GM18951 (cell line): Measurements from ENCODE around the gene KRTAP9-9.
"Not testable (repeated sequence)": the region's sequence is repeated elsewhere in the genome, so short reads cannot be mapped to it uniquely, and the experiment has no call there.

Experiments used
- POLR2A ChIP-seq: IDR thresholded peaks from 4 replicates; pipeline ENCODE4 v1.6.1; 2011; ENCODE audit warnings: mild to moderate bottlenecking; ENCODE audit not compliant: insufficient read length, insufficient read depth; ENCODE audit errors: extremely low read depth
- in situ Hi-C: fragments of 300-500 bp; cut with MboI; formaldehyde crosslinking; loops from one replicate; pipeline ENCODE4 v1.12.0; 2022; ENCODE audit warnings: low sequenced_read_pairs, mixed read lengths, inconsistent platforms; ENCODE audit not compliant: unreplicated experiment

The KRTAP9-9 gene

GRCh38 chr17:41251261-41251660, 3.9 kb upstream of the KRTAP9-9 start:
- in situ Hi-C loops = no loop called here
- TF ChIP-seq POLR2A = no peak

DNA sequence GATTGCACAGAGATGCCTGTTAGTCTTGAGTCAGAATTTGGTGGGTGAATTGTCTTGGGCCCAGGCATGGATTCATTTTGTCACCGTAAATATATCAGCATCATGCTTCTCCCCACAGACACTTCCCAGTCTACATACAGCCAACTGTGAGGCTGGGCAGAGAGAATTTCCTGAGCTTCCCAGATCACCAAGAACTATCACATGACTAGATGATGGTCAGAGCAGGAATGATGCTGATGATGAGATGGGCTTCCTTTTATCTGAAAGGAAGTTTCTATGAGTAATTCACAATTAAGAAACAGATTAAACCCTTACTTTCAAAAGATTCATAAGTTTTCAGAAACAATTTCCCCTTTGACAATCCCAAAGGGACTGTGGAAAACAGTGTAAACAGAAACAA, 323 bp upstream of the KRTAP9-9 start:
- no peak for TF ChIP-seq POLR2A
- in situ Hi-C loops = no loop called here

GRCh38 chr17:41256291-41256685, 1.1 kb downstream of the KRTAP9-9 start:
- no peak for TF ChIP-seq POLR2A
- in situ Hi-C loops = no loop called here

DNA sequence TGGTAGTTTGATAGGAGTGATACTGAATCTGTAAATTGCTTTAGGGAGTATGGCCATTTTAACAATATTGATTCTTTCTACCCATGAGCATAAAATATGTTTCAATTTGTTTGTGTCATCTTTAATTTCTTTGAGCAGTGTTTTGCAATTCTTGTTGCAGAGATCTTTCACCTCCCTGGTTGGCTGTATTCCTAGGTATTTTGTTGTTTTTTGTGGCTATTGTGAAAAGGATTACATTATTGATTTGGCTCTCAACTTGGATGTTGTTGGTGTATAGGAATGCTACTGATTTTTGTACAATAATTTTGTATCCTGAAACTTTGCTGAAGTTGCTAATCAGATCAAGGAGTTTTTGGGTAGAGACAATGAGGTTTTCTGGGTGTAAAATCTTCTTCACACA, 3.2 kb downstream of the KRTAP9-9 start:
- TF ChIP-seq POLR2A = no peak
- in situ Hi-C loops = no loop called here

GRCh38 chr17:41263212-41263611, 8.0 kb downstream of the KRTAP9-9 start:
- in situ Hi-C loops = no loop called here
- no peak for TF ChIP-seq POLR2A

GRCh38 chr17:41264599-41264998, 9.4 kb downstream of the KRTAP9-9 start:
- no peak for TF ChIP-seq POLR2A
- in situ Hi-C loops = no loop called here

DNA sequence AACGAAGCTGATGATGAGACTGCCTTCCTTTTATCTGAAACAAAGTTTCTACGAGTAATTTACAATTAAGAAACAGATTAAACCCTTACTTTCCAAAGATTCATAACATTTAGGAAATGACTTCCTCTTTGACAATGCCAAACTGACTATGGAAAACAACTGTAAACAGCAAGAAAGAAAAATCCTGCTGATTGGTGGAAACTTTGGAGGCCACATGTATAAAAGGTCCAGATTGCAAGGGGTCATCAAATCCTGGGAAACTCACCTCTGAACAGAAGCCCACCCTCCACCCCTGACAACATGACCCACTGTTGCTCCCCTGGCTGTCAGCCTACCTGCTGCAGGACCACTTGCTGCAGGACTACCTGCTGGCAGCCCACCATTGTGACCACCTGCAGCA, 9.9 kb downstream of the KRTAP9-9 start, which contains the start of gene KRTAP9-6:
KRTAP9-6 (plus strand) TSS at position 301 of the 400 bp plus-strand sequence; CDS start at position 301, 0 bp downstream.
- in situ Hi-C loops = no loop called here
- TF ChIP-seq POLR2A = no peak

DNA sequence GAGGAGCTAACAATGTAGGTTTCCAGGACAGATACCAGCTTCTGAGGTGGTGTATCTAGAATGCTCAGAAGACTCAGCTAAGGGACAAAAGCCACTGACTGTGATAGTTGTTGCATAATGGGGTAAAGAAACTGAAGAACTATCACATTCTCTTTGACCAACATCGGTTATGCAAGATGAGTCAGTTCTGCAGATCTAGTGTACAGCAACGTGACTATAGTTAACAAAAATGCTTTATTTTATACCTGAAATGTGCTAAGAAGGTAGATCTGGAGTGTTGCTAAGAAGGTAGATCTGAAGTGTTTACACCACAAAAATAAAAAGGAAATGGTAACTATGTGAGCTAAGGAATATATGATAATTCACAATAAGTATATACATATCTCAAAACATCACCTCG, 12.5 kb downstream of the KRTAP9-9 start:
- in situ Hi-C loops = no loop called here
- TF ChIP-seq POLR2A = no peak

GRCh38 chr17:41271323-41271722, 16.1 kb downstream of the KRTAP9-9 start:
- in situ Hi-C loops = not testable (repeated sequence)

GRCh38 chr17:41271858-41272257, 16.7 kb downstream of the KRTAP9-9 start:
- no peak for TF ChIP-seq POLR2A
- in situ Hi-C loops = no loop called here

DNA sequence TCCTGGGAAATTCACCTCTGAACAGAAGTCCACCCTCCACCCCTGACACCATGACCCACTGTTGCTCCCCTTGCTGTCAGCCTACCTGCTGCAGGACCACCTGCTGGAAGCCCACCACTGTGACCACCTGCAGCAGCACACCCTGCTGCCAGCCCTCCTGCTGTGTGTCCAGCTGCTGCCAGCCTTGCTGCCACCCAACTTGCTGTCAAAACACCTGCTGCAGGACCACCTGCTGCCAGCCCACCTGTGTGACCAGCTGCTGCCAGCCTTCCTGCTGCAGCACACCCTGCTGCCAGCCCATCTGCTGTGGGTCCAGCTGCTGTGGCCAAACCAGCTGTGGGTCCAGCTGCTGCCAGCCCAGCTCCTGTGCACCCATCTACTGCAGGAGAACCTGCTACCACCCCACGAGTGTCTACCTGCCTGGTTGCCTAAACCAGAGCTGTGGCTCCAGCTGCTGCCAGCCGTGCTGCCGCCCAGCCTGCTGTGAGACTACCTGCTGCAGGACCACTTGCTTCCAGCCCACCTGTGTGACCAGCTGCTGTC, 20.5 kb downstream of the KRTAP9-9 start, which contains the start of gene KRTAP9-7:
KRTAP9-7 (plus strand) TSS at position 51 of the 543 bp plus-strand sequence; CDS start at position 51, 0 bp downstream.
- in situ Hi-C loops = loop anchor here (5.0 kb wide), 1 partner anchor 543 kb away; no protein-coding TSS in a partner anchor

DNA sequence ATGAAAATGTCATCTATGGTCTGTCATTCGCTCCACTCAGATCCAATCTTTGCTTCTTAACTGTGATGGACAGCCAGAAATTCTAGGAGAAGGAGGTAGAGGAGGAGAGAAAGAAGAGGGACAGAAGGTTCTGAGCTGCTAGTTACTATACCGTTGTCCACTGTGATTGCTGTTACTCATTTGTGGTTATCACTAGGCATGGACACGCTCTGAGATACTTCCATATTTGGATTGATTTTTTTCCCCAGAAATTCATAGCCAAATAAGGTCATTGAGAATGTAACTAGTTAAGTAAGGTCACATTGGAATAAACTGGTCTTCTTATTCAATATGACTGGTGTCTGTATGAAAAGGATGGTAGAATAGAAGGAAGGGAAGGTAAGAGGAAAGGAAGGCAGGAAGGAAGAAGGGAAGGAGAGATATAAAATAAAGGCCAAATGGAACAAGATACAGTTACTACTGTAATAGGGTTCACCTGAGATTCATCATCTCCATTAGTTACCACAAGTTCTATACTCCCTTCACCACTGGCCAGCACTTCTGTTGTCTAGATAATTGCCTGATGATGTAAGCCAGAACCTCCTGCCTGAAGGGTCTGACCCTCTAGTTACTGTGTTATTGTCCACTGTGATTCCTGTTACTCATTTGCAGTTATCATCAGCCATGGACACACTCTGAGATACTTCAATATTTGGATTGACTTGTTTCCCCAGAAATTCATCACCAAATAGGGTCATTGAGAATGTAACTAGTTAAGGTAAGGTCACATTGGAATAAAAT, 23.2 kb downstream of the KRTAP9-9 start:
- in situ Hi-C loops = loop anchor here (5.0 kb wide), 1 partner anchor 546 kb away; no protein-coding TSS in a partner anchor
- TF ChIP-seq POLR2A = no peak

DNA sequence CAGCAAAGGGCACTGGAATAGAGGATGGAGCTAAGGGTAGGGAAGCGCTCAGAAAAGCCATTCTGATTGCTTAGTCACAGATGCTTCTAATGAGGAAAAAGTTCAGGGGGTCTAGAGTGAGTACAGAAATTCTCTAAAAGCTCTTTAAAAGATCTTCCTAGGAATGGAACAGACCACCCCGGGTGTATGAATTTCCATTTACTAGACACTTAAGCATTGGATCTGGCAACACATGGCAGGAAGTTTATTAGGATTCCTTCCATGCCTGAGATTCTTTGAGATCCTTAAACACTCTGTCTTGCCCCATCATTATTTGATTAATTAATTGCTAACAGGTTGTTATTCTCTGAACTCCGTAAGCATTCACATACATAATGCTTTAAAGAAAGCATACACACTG, 28.9 kb downstream of the KRTAP9-9 start:
- no peak for TF ChIP-seq POLR2A

GRCh38 chr17:41284546-41284945, 29.4 kb downstream of the KRTAP9-9 start:
- in situ Hi-C loops = loop anchor here (10.0 kb wide), 1 partner anchor 110 kb away; the partner anchor contains the start of gene KRT31
- TF ChIP-seq POLR2A = no peak

More for the DNA sequence above, 28.9 kb downstream of the KRTAP9-9 start:
- in situ Hi-C loops = loop anchor here (10.0 kb wide), 1 partner anchor 111 kb away; the partner anchor contains the start of gene KRT31
